ENCODE measurements around the gene MAGI1. TPM values are rescaled to one million over a fixed set of nuclear protein-coding genes. Genes with fewer than 3 reads are reported as not detected.

Gene MAGI1
- total and polyA plus RNA-seq, 2 donors (not counting 1 experiment from before 2014, with no cell fraction given): 15.7 to 23.7 TPM

GRCh38 chr3:65328148-65328547 is 710.6 kb downstream of the MAGI1 start:
- TF ChIP-seq, protein P1, sequence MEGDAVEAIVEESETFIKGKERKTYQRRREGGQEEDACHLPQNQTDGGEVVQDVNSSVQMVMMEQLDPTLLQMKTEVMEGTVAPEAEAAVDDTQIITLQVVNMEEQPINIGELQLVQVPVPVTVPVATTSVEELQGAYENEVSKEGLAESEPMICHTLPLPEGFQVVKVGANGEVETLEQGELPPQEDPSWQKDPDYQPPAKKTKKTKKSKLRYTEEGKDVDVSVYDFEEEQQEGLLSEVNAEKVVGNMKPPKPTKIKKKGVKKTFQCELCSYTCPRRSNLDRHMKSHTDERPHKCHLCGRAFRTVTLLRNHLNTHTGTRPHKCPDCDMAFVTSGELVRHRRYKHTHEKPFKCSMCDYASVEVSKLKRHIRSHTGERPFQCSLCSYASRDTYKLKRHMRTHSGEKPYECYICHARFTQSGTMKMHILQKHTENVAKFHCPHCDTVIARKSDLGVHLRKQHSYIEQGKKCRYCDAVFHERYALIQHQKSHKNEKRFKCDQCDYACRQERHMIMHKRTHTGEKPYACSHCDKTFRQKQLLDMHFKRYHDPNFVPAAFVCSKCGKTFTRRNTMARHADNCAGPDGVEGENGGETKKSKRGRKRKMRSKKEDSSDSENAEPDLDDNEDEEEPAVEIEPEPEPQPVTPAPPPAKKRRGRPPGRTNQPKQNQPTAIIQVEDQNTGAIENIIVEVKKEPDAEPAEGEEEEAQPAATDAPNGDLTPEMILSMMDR (conservative IDR thresholded peaks at IDR 0.05 in 1 of 2, IDR thresholded peaks at IDR 0.05 in 1 of 2; ENCODE audit: low read depth in 1 of 2, low read length in 2 of 2): no peak
- TF ChIP-seq EZH2 (IDR thresholded peaks at IDR 0.05; ENCODE audit: low read length, missing control alignments): no peak
- no peaks in the 10 kb centered on the region for H3K4me1 ChIP-seq (ENCODE audit: control insufficient read depth, extremely low read depth, insufficient read depth, low read length)
- H3K9ac ChIP-seq (ENCODE audit: insufficient read depth, low read length): no peak overlapping the region
- H3K79me2 ChIP-seq (ENCODE audit: control insufficient read depth, insufficient read depth, low read length): no peaks in the 10 kb centered on the region
- H3K27me3 ChIP-seq (ENCODE audit: control insufficient read depth, insufficient read depth, low read length): no peaks in the 10 kb centered on the region
- no peaks in the 10 kb centered on the region for H3K36me3 ChIP-seq (ENCODE audit: control insufficient read depth, insufficient read depth, low read length)
- H3K9me3 ChIP-seq (ENCODE audit: control insufficient read depth, insufficient read depth, low read depth, low read length): no peaks in the 10 kb centered on the region
- no peak overlapping the region for H3K4me2 ChIP-seq (ENCODE audit: extremely low read depth, insufficient read depth, low read length)
- H3K4me3 ChIP-seq (replicated peaks in 1 of 4; ENCODE audit: control extremely low read depth in 1 of 4, insufficient read depth in 1 of 4, low read depth in 3 of 4, low read length in 4 of 4): no peak overlapping the region
- no peak overlapping the region for H2AFZ ChIP-seq (ENCODE audit: low read length)
- H4K20me1 ChIP-seq (ENCODE audit: control insufficient read depth, extremely low read depth, insufficient read depth, low read length): no peaks in the 10 kb centered on the region
- no peak for DNase-seq (ENCODE audit: low read depth in 2 of 2)
- no peak overlapping the region for H3K27ac ChIP-seq (ENCODE audit: insufficient read depth, low read length)

GRCh38 chr3:65326574-65326973 is 712.1 kb downstream of the MAGI1 start:
- H2AFZ ChIP-seq (ENCODE audit: low read length): no peak overlapping the region
- H3K79me2 ChIP-seq (ENCODE audit: control insufficient read depth, insufficient read depth, low read length): no peaks in the 10 kb centered on the region
- H3K4me1 ChIP-seq (ENCODE audit: control insufficient read depth, extremely low read depth, insufficient read depth, low read length): no peaks in the 10 kb centered on the region
- H3K9ac ChIP-seq (ENCODE audit: insufficient read depth, low read length): no peak overlapping the region
- H3K27me3 ChIP-seq (ENCODE audit: control insufficient read depth, insufficient read depth, low read length): no peaks in the 10 kb centered on the region
- no peaks in the 10 kb centered on the region for H3K9me3 ChIP-seq (ENCODE audit: control insufficient read depth, insufficient read depth, low read depth, low read length)
- no peak overlapping the region for H3K4me3 ChIP-seq (replicated peaks in 1 of 4; ENCODE audit: control extremely low read depth in 1 of 4, insufficient read depth in 1 of 4, low read depth in 3 of 4, low read length in 4 of 4)
- H3K4me2 ChIP-seq (ENCODE audit: extremely low read depth, insufficient read depth, low read length): no peak overlapping the region
- DNase-seq (ENCODE audit: low read depth in 2 of 2): no peak
- no peaks in the 10 kb centered on the region for H4K20me1 ChIP-seq (ENCODE audit: control insufficient read depth, extremely low read depth, insufficient read depth, low read length)
- TF ChIP-seq, protein P1 (conservative IDR thresholded peaks at IDR 0.05 in 1 of 2, IDR thresholded peaks at IDR 0.05 in 1 of 2; ENCODE audit: low read depth in 1 of 2, low read length in 2 of 2): no peak
- no peak for TF ChIP-seq EZH2 (IDR thresholded peaks at IDR 0.05; ENCODE audit: low read length, missing control alignments)
- H3K36me3 ChIP-seq (ENCODE audit: control insufficient read depth, insufficient read depth, low read length): no peaks in the 10 kb centered on the region
- H3K27ac ChIP-seq (ENCODE audit: insufficient read depth, low read length): no peak overlapping the region

DNA sequence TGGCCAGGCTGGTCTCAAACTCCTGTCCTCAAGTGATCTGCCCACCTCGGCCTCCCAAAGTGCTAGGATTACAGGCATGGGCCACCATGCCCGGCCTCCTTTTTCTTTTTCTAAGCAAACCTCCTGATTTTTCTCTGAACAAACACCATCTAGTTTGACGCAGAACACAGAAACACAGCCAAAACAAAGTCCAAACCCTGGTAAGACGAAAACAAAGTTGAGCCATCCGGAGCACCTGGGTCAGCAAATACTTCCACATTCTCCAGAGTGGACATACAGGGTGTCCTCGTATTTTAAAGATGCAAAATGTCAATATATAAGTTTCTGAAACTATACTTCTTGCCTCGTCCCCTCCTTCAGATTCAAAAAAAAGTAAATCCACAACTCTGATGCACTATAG is 715.8 kb downstream of the MAGI1 start:
- DNase-seq (ENCODE audit: low read depth in 2 of 2): no peak
- TF ChIP-seq EZH2 (IDR thresholded peaks at IDR 0.05; ENCODE audit: low read length, missing control alignments): no peak
- TF ChIP-seq, protein P1 (conservative IDR thresholded peaks at IDR 0.05 in 1 of 2, IDR thresholded peaks at IDR 0.05 in 1 of 2; ENCODE audit: low read depth in 1 of 2, low read length in 2 of 2): no peak

More for the DNA sequence above, 715.8 kb downstream of the MAGI1 start:
- no peaks in the 10 kb centered on the region for H3K4me1 ChIP-seq (ENCODE audit: control insufficient read depth, extremely low read depth, insufficient read depth, low read length)
- H3K4me2 ChIP-seq (ENCODE audit: extremely low read depth, insufficient read depth, low read length): no peak overlapping the region
- no peak overlapping the region for H2AFZ ChIP-seq (ENCODE audit: low read length)
- H4K20me1 ChIP-seq (ENCODE audit: control insufficient read depth, extremely low read depth, insufficient read depth, low read length): no peaks in the 10 kb centered on the region
- H3K27me3 ChIP-seq (ENCODE audit: control insufficient read depth, insufficient read depth, low read length): no peaks in the 10 kb centered on the region
- no peaks in the 10 kb centered on the region for H3K79me2 ChIP-seq (ENCODE audit: control insufficient read depth, insufficient read depth, low read length)
- H3K36me3 ChIP-seq (ENCODE audit: control insufficient read depth, insufficient read depth, low read length): no peaks in the 10 kb centered on the region
- H3K9me3 ChIP-seq (ENCODE audit: control insufficient read depth, insufficient read depth, low read depth, low read length): no peaks in the 10 kb centered on the region
- H3K9ac ChIP-seq (ENCODE audit: insufficient read depth, low read length): no peak overlapping the region
- H3K4me3 ChIP-seq (replicated peaks in 1 of 4; ENCODE audit: control extremely low read depth in 1 of 4, insufficient read depth in 1 of 4, low read depth in 3 of 4, low read length in 4 of 4): no peak overlapping the region
- no peak overlapping the region for H3K27ac ChIP-seq (ENCODE audit: insufficient read depth, low read length)
